ENCODE results near the gene G3BP1. TPM values are rescaled to one million over a fixed set of nuclear protein-coding genes. Genes with fewer than 3 reads are reported as not detected.

The G3BP1 gene
- total and polyA plus RNA-seq, 2 donors (not counting 1 experiment from before 2014, with no cell fraction given): 68.2 to 132 TPM

DNA sequence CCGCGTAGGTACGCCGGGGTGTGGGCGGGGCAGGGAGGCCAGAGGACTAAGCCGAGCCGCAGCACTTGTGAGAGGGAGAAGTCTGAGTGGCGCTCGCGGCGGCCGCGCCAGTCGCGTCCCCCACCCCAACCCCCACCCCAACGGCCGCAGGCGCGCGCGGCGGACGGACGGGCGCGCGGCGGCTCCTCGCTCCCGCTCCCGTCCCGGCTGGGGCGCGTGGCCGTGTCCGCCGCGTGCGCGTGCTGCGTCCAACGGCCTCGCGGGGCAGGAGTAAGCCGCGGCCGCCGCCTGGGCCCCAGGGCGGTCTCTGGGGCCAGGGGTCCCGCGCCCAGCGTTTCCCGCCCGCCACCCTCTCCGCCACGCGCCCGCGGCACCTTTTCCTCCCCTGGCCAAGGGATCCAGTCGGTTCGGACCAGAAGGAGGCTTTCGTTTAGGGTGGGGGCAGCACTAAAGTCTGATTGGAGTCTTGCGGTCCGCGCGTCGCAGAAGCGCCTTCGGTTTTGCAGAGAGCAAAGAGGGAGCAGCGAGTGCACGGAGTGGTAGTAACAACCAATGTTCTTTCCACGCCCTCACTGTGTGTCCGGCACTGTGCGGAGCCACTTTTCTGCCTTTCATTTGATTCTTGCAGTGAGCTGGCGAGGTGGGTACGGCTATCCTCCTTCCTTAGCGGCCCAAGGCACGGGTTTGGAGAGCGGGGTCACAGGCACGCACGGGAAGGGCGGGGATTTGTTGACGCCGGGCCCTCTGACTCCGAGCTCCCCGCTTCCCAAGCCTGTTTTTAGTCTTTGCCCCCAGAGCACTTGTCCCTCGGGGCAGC is 483 bp downstream of the G3BP1 start:
- H3K4me1 ChIP-seq (ENCODE audit: control insufficient read depth, extremely low read depth, insufficient read depth, low read length): peaks cover 5% of the 10 kb centered on the region
- H3K27ac ChIP-seq (ENCODE audit: insufficient read depth, low read length): peak overlapping the region; percentile 90
- no peak for TF ChIP-seq EZH2 (IDR thresholded peaks at IDR 0.05; ENCODE audit: low read length, missing control alignments)
- TF ChIP-seq, protein P1, sequence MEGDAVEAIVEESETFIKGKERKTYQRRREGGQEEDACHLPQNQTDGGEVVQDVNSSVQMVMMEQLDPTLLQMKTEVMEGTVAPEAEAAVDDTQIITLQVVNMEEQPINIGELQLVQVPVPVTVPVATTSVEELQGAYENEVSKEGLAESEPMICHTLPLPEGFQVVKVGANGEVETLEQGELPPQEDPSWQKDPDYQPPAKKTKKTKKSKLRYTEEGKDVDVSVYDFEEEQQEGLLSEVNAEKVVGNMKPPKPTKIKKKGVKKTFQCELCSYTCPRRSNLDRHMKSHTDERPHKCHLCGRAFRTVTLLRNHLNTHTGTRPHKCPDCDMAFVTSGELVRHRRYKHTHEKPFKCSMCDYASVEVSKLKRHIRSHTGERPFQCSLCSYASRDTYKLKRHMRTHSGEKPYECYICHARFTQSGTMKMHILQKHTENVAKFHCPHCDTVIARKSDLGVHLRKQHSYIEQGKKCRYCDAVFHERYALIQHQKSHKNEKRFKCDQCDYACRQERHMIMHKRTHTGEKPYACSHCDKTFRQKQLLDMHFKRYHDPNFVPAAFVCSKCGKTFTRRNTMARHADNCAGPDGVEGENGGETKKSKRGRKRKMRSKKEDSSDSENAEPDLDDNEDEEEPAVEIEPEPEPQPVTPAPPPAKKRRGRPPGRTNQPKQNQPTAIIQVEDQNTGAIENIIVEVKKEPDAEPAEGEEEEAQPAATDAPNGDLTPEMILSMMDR (conservative IDR thresholded peaks at IDR 0.05 in 1 of 2, IDR thresholded peaks at IDR 0.05 in 1 of 2; ENCODE audit: low read depth in 1 of 2, low read length in 2 of 2): no peak
- H3K9me3 ChIP-seq (ENCODE audit: control insufficient read depth, insufficient read depth, low read depth, low read length): no peaks in the 10 kb centered on the region
- H3K4me2 ChIP-seq (ENCODE audit: extremely low read depth, insufficient read depth, low read length): peak overlapping the region; percentile 96
- peak overlapping the region; percentile 89 for H3K9ac ChIP-seq (ENCODE audit: insufficient read depth, low read length)
- H3K27me3 ChIP-seq (ENCODE audit: control insufficient read depth, insufficient read depth, low read length): no peaks in the 10 kb centered on the region
- H4K20me1 ChIP-seq (ENCODE audit: control insufficient read depth, extremely low read depth, insufficient read depth, low read length): peaks cover 9% of the 10 kb centered on the region
- H3K4me3 ChIP-seq (replicated peaks in 1 of 4; ENCODE audit: control extremely low read depth in 1 of 4, insufficient read depth in 1 of 4, low read depth in 3 of 4, low read length in 4 of 4): peak overlapping the region; percentile 89 to 94 (median 93)
- H2AFZ ChIP-seq (ENCODE audit: low read length): no peak overlapping the region
- H3K36me3 ChIP-seq (ENCODE audit: control insufficient read depth, insufficient read depth, low read length): no peaks in the 10 kb centered on the region
- DNase-seq (ENCODE audit: low read depth in 2 of 2): peak; percentile 32
- peaks cover 52% of the 10 kb centered on the region for H3K79me2 ChIP-seq (ENCODE audit: control insufficient read depth, insufficient read depth, low read length)

DNA sequence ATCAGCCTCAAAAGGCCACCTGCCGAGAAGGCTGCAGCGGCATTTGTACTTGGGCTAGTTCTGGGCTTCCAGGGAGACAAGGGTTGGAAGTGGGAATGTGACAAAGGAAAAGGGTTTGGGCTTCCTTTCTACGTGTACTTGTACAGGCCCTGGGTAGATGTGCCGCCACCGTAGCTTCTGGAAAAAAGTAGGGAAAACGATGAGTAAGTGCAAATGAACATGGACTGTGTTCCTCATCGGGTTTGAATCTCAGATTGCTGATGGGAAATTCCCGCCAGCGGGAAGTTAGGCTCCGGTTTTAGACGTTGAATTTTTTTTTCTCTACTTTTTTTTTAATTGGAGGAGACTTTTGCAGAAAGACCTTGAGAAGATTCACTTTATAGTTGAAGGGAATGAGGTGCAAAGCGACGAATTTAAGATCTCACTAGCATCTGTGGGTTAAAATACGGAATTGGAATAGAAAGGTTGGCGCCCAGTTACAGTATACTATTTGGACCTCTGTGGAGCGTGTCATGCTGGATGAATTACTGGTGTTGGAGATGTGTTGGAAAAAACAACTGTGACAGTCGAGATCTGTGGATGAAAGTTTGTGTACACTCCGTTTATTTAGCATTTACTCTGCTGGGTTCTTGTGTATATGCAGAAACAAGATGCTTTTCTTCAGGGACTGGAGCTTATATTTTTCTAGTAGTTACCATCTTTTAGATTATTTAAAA is 1.2 kb downstream of the G3BP1 start:
- Histone ChIP-seq H3K79me2 (ENCODE audit: control insufficient read depth, insufficient read depth, low read length) (peaks cover 60% of the 10 kb centered on the region), H3K9me3 (ENCODE audit: control insufficient read depth, insufficient read depth, low read depth, low read length) (no peaks in the 10 kb centered on the region), H3K36me3 (ENCODE audit: control insufficient read depth, insufficient read depth, low read length) (no peaks in the 10 kb centered on the region), H3K9ac (ENCODE audit: insufficient read depth, low read length) (peak overlapping the region; percentile 89), H4K20me1 (ENCODE audit: control insufficient read depth, extremely low read depth, insufficient read depth, low read length) (peaks cover 9% of the 10 kb centered on the region), H3K4me3 (replicated peaks in 1 of 4; ENCODE audit: control extremely low read depth in 1 of 4, insufficient read depth in 1 of 4, low read depth in 3 of 4, low read length in 4 of 4) (peak overlapping the region; percentile 89 to 94 (median 93)), H3K27ac (ENCODE audit: insufficient read depth, low read length) (peak overlapping the region; percentile 90), H3K27me3 (ENCODE audit: control insufficient read depth, insufficient read depth, low read length) (no peaks in the 10 kb centered on the region), H3K4me2 (ENCODE audit: extremely low read depth, insufficient read depth, low read length) (peak overlapping the region; percentile 96), H3K4me1 (ENCODE audit: control insufficient read depth, extremely low read depth, insufficient read depth, low read length) (peaks cover 5% of the 10 kb centered on the region), H2AFZ (ENCODE audit: low read length) (no peak overlapping the region)
- DNase-seq (ENCODE audit: low read depth in 2 of 2): peak; percentile 27 to 53
- TF ChIP-seq EZH2 (IDR thresholded peaks at IDR 0.05; ENCODE audit: low read length, missing control alignments): no peak
- TF ChIP-seq, protein P1 (conservative IDR thresholded peaks at IDR 0.05 in 1 of 2, IDR thresholded peaks at IDR 0.05 in 1 of 2; ENCODE audit: low read depth in 1 of 2, low read length in 2 of 2): peak in 1 of 2 donors; percentile 5

DNA sequence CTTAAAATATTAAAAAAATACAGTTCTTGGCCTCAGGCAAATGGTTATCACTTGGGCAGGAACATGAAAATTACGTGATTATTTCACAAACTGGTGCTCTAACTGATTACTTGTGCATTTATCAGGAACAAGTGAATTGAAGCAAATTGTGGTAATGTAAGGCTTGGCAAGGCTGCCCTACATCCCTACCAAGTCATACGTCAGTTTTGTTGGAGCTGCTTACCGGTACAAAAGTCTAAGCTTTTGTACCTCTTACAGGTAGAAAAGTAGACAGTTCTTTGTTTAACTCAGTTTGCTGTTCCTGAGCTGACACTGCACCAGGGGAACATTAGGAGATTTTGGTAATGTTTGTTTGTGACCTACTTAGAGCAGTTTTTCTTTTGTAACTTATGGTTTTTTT is 2.2 kb downstream of the G3BP1 start:
- TF ChIP-seq, protein P1 (conservative IDR thresholded peaks at IDR 0.05 in 1 of 2, IDR thresholded peaks at IDR 0.05 in 1 of 2; ENCODE audit: low read depth in 1 of 2, low read length in 2 of 2): no peak
- TF ChIP-seq EZH2 (IDR thresholded peaks at IDR 0.05; ENCODE audit: low read length, missing control alignments): no peak
- Histone ChIP-seq H3K4me2 (ENCODE audit: extremely low read depth, insufficient read depth, low read length) (peak overlapping the region; percentile 96), H3K4me3 (replicated peaks in 1 of 4; ENCODE audit: control extremely low read depth in 1 of 4, insufficient read depth in 1 of 4, low read depth in 3 of 4, low read length in 4 of 4) (peak overlapping the region; percentile 89 to 94 (median 93)), H3K27ac (ENCODE audit: insufficient read depth, low read length) (peak overlapping the region; percentile 35), H3K4me1 (ENCODE audit: control insufficient read depth, extremely low read depth, insufficient read depth, low read length) (peaks cover 5% of the 10 kb centered on the region), H3K9me3 (ENCODE audit: control insufficient read depth, insufficient read depth, low read depth, low read length) (no peaks in the 10 kb centered on the region), H3K36me3 (ENCODE audit: control insufficient read depth, insufficient read depth, low read length) (no peaks in the 10 kb centered on the region), H2AFZ (ENCODE audit: low read length) (no peak overlapping the region), H3K79me2 (ENCODE audit: control insufficient read depth, insufficient read depth, low read length) (peaks cover 69% of the 10 kb centered on the region), H3K27me3 (ENCODE audit: control insufficient read depth, insufficient read depth, low read length) (no peaks in the 10 kb centered on the region), H3K9ac (ENCODE audit: insufficient read depth, low read length) (no peak overlapping the region), H4K20me1 (ENCODE audit: control insufficient read depth, extremely low read depth, insufficient read depth, low read length) (peaks cover 9% of the 10 kb centered on the region)
- DNase-seq (ENCODE audit: low read depth in 2 of 2): peak in 1 of 2 donors; percentile 20
